ENCODE measurements around the gene ZDHHC8. TPM values are rescaled to one million over a fixed set of nuclear protein-coding genes. Genes with fewer than 3 reads are reported as not detected.

Gene ZDHHC8
- total RNA-seq, 1 donor from 2014 or later: 8.4 TPM

GRCh38 chr22:20113551-20114310 is 17.9 kb upstream of the ZDHHC8 start:
- DNase-seq: no peak

GRCh38 chr22:20114506-20115475 is 16.8 kb upstream of the ZDHHC8 start:
- DNase-seq: no peak

GRCh38 chr22:20115691-20116375 is 15.8 kb upstream of the ZDHHC8 start, which contains the start of gene RANBP1:
Gene RANBP1 (plus strand): TSS chr22:20116104. CDS start chr22:20116185, 81 bp downstream.
- no peak for DNase-seq

- no peak for DNase-seq
These were observed 15.1 kb upstream of the ZDHHC8 start for GRCh38 chr22:20116376-20116950.

GRCh38 chr22:20116951-20117632 is 14.5 kb upstream of the ZDHHC8 start, which contains the start of gene TRMT2A:
Gene TRMT2A (minus strand): TSS chr22:20117226. CDS start chr22:20116906, 320 bp downstream.
- peak; percentile 98 for DNase-seq

GRCh38 chr22:20117633-20118299 is 13.8 kb upstream of the ZDHHC8 start:
- DNase-seq: no peak

- no peak for DNase-seq
These were observed 13.1 kb upstream of the ZDHHC8 start for GRCh38 chr22:20118300-20119020.

GRCh38 chr22:20121856-20122415 is 9.7 kb upstream of the ZDHHC8 start:
- DNase-seq: no peak

GRCh38 chr22:20123366-20124082 is 8.1 kb upstream of the ZDHHC8 start:
- DNase-seq: no peak

- DNase-seq: no peak
These were observed 7.4 kb upstream of the ZDHHC8 start for GRCh38 chr22:20124083-20124787.

GRCh38 chr22:20125201-20126174 is 6.1 kb upstream of the ZDHHC8 start:
- no peak for DNase-seq

GRCh38 chr22:20126284-20127029 is 5.1 kb upstream of the ZDHHC8 start:
- no peak for DNase-seq

- DNase-seq: no peak
These were observed 4.2 kb upstream of the ZDHHC8 start for GRCh38 chr22:20127318-20127868.

- DNase-seq: no peak
These were observed 3.6 kb upstream of the ZDHHC8 start for GRCh38 chr22:20127869-20128618.

- DNase-seq: no peak
These were observed 3.0 kb upstream of the ZDHHC8 start for GRCh38 chr22:20128619-20128901.
